B cell (primary cell): ENCODE measurements around the gene FCGBP. TPM values are rescaled to one million over a fixed set of nuclear protein-coding genes. Genes with fewer than 3 reads are reported as not detected.

Experiments used
- ATAC-seq: fragments of 200-7000 bp; cut with Tn5 transposase; one replicate; pipeline ENCODE4 v1.10.0; 2021; ENCODE audit warnings: low read depth, mild to moderate bottlenecking, moderate number of reproducible peaks, moderate library complexity
- CTCF ChIA-PET: fragments of 350-600 bp; sonication (Branson Sonifier 250); formaldehyde crosslinking; loops from one replicate; lab custom pipeline; 2021; ENCODE audit warnings: antibody characterized with exemption, inconsistent platforms; lab: Charles Lee
- POLR2A ChIA-PET: fragments of 350-600 bp; sonication (Branson Sonifier 250); formaldehyde crosslinking; loops from one replicate; lab custom pipeline; 2021; ENCODE audit warnings: antibody characterized with exemption; lab: Charles Lee
- DNase-seq: peaks from one replicate; pipeline ENCODE4 v3.0.0; 2013
- H2AFZ ChIP-seq: 2 replicates; pipeline ENCODE4 v1.6.1; 2012; ENCODE audit warnings: mild to moderate bottlenecking, low read depth, low read length; ENCODE audit not compliant: insufficient read depth, poor library complexity, severe bottlenecking
- H3K27ac ChIP-seq, 2 donors: 1 replicate in 1 of 2; 2 replicates in 1 of 2; pipeline ENCODE4 v1.5.1; 2012 to 2013; ENCODE audit warnings: low read length in 2 of 2, mild to moderate bottlenecking in 2 of 2, moderate library complexity in 1 of 2
- H3K27me3 ChIP-seq, 4 experiments: fragments of 200-600 bp in 1 of 4; sonication (generic) in 1 of 4; replicated peaks in 1 of 4; 1 replicate in 2 of 4; 2 replicates in 2 of 4; pipeline versions ENCODE4 v1.6.1 to v1.7.0; 2013 to 2016; ENCODE audit warnings: low read length in 3 of 4, mild to moderate bottlenecking in 2 of 4, mixed read lengths in 1 of 4, moderate library complexity in 1 of 4; ENCODE audit not compliant: insufficient read depth in 4 of 4, control insufficient read depth in 3 of 4; ENCODE audit errors: control extremely low read depth in 1 of 4
- H3K36me3 ChIP-seq, 2 experiments: replicated peaks in 1 of 2; 1 replicate in 1 of 2; 2 replicates in 1 of 2; pipeline versions ENCODE4 v1.6.1 to v1.7.1; 2013; ENCODE audit warnings: low read length in 1 of 2; ENCODE audit not compliant: insufficient read depth in 2 of 2, control insufficient read depth in 1 of 2; ENCODE audit errors: control extremely low read depth in 1 of 2, extremely low read depth in 1 of 2
- H3K4me1 ChIP-seq, 2 donors: fragments of 200-600 bp in 1 of 2; sonication (generic) in 1 of 2; 1 replicate in 1 of 2; 2 replicates in 1 of 2; pipeline versions ENCODE4 v1.5.1 to v1.6.1; 2013 to 2017; ENCODE audit warnings: low read length in 2 of 2; ENCODE audit not compliant: control insufficient read depth in 2 of 2, insufficient read depth in 2 of 2
- H3K4me2 ChIP-seq: replicated peaks from 2 replicates; pipeline ENCODE3; 2012; ENCODE audit warnings: mild to moderate bottlenecking, low read depth, low read length; ENCODE audit not compliant: poor library complexity, severe bottlenecking
- H3K4me3 ChIP-seq, 5 experiments: fragments of 200-600 bp in 1 of 5; sonication (generic) in 1 of 5; 1 replicate in 3 of 5; 2 replicates in 2 of 5; pipeline versions ENCODE4 v1.5.1 to v1.7.0; 2011 to 2016; ENCODE audit warnings: low read length in 4 of 5, mild to moderate bottlenecking in 4 of 5, low read depth in 2 of 5, control low read depth in 1 of 5, moderate library complexity in 1 of 5; ENCODE audit not compliant: insufficient read depth in 1 of 5; ENCODE audit errors: control extremely low read depth in 1 of 5, extremely low read depth in 1 of 5
- H3K79me2 ChIP-seq: fragments of 200-600 bp; sonication (generic); one replicate; pipeline ENCODE4 v1.6.0; 2016; ENCODE audit warnings: low read length; ENCODE audit not compliant: control insufficient read depth, insufficient read depth
- H3K9ac ChIP-seq: fragments of 200-600 bp; sonication (generic); 2 replicates; pipeline ENCODE4 v1.6.1; 2017; ENCODE audit warnings: mild to moderate bottlenecking, low read length, moderate library complexity
- H3K9me3 ChIP-seq, 3 donors: one replicate each; pipeline versions ENCODE4 v1.6.1 to v1.7.1; 2013; ENCODE audit warnings: low read length in 2 of 3; ENCODE audit not compliant: control insufficient read depth in 2 of 3, insufficient read depth in 1 of 3; ENCODE audit errors: control extremely low read depth in 1 of 3
- H4K20me1 ChIP-seq: 2 replicates; pipeline ENCODE4 v1.6.0; 2012; ENCODE audit warnings: mild to moderate bottlenecking, low read length; ENCODE audit not compliant: insufficient read depth, control insufficient read depth, poor library complexity, severe bottlenecking
- H3K27ac Mint-ChIP-seq: one replicate; pipeline ENCODE4 v1.8.0; 2021; ENCODE audit warnings: mixed read lengths
- H3K27me3 Mint-ChIP-seq: one replicate; pipeline ENCODE4 v1.8.0; 2021; ENCODE audit warnings: mixed read lengths
- H3K4me1 Mint-ChIP-seq: one replicate; pipeline ENCODE4 v1.8.0; 2021; ENCODE audit warnings: mixed read lengths
- H3K4me3 Mint-ChIP-seq: one replicate; pipeline ENCODE4 v1.8.0; 2021; ENCODE audit warnings: mixed read lengths
- H3K9me3 Mint-ChIP-seq: one replicate; pipeline ENCODE4 v1.8.0; 2022; ENCODE audit warnings: mixed read lengths; ENCODE audit not compliant: insufficient read depth
- EZH2 ChIP-seq: IDR thresholded peaks from 2 replicates; pipeline ENCODE4 v1.6.1; 2012; ENCODE audit warnings: borderline replicate concordance, low read depth, mild to moderate bottlenecking, moderate library complexity, low read length; ENCODE audit not compliant: insufficient read depth, poor library complexity, severe bottlenecking
- WGBS: methylation state at CpG from one replicate; pipeline ENCODE4 v1.1.5; 2013; ENCODE audit warnings: missing lambda C conversion rate; ENCODE audit not compliant: insufficient coverage; 5-methylcytosine and 5-hydroxymethylcytosine counted together
- intact Hi-C: fragments of 100-400 bp; cut with micrococcal nuclease; formaldehyde crosslinking; loops from one replicate; pipeline ENCODE4 v1.10.0; 2022
- polyA plus RNA-seq: library from polyadenylated mRNA; depleted of rRNA; stranded (reverse); fragments of >200 nt; gene quantifications from 2 replicates; pipeline ENCODE4 v1.2.3, GENCODE V29; 2012
- total RNA-seq, 2 donors: library from RNA; stranded (reverse); fragments of 120-200 nt in 1 of 2; gene quantifications; 1 replicate in 1 of 2; 2 replicates in 1 of 2; pipeline versions ENCODE4 v1.2.3 to v1.2.4, GENCODE V29; 2013 to 2022
- TF ChIP-seq, protein P1 (sequence below): fragments of 200-600 bp; IDR thresholded peaks from one replicate; pipeline ENCODE4 v1.8.0; 2022; ENCODE audit warnings: antibody characterized with exemption, mild to moderate bottlenecking

Gene FCGBP
- total and polyA plus RNA-seq, 2 donors (not counting 1 experiment from before 2014, with no cell fraction given): 5.7 to 22.9 TPM

- ChIA-PET CTCF (no interaction called here), POLR2A (no interaction called here)
- H3K27me3 Mint-ChIP-seq: no peaks in the 10 kb centered on the region
- no peaks in the 10 kb centered on the region for H4K20me1 ChIP-seq
- no peaks in the 10 kb centered on the region for H3K4me1 Mint-ChIP-seq
- no peak overlapping the region for H3K4me3 Mint-ChIP-seq
- 99% methylated on average over 34 of the region's 37 CpGs for WGBS
- ATAC-seq (no peak), DNase-seq (no peak)
- H3K9ac ChIP-seq: no peak overlapping the region
- H3K36me3 ChIP-seq: no peaks in the 10 kb centered on the region
- intact Hi-C loops: no loop called here
- no peak overlapping the region for H3K4me3 ChIP-seq
- no peak overlapping the region for H3K27ac Mint-ChIP-seq
- no peak overlapping the region for H3K27ac ChIP-seq
- H3K9me3 Mint-ChIP-seq: no peaks in the 10 kb centered on the region
- H3K4me1 ChIP-seq: no peaks in the 10 kb centered on the region
- H2AFZ ChIP-seq: no peak overlapping the region
- peaks cover 0 to 2% (median 0%) of the 10 kb centered on the region in 3 donors for H3K9me3 ChIP-seq
- no peak overlapping the region for H3K4me2 ChIP-seq
- no peaks in the 10 kb centered on the region for H3K27me3 ChIP-seq
- no peak for TF ChIP-seq EZH2
- TF ChIP-seq, protein P1, sequence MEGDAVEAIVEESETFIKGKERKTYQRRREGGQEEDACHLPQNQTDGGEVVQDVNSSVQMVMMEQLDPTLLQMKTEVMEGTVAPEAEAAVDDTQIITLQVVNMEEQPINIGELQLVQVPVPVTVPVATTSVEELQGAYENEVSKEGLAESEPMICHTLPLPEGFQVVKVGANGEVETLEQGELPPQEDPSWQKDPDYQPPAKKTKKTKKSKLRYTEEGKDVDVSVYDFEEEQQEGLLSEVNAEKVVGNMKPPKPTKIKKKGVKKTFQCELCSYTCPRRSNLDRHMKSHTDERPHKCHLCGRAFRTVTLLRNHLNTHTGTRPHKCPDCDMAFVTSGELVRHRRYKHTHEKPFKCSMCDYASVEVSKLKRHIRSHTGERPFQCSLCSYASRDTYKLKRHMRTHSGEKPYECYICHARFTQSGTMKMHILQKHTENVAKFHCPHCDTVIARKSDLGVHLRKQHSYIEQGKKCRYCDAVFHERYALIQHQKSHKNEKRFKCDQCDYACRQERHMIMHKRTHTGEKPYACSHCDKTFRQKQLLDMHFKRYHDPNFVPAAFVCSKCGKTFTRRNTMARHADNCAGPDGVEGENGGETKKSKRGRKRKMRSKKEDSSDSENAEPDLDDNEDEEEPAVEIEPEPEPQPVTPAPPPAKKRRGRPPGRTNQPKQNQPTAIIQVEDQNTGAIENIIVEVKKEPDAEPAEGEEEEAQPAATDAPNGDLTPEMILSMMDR: no peak
- peaks cover 7% of the 10 kb centered on the region for H3K79me2 ChIP-seq
Observed at GRCh38 chr19:39924389-39924788, 10.0 kb downstream of the FCGBP start.

- Histone ChIP-seq H3K27me3 (no peaks in the 10 kb centered on the region), H3K4me1 (no peaks in the 10 kb centered on the region), H3K27ac (no peak overlapping the region), H2AFZ (no peak overlapping the region), H3K79me2 (peaks cover 7% of the 10 kb centered on the region), H3K4me2 (no peak overlapping the region), H3K36me3 (no peaks in the 10 kb centered on the region), H4K20me1 (no peaks in the 10 kb centered on the region), H3K4me3 (no peak overlapping the region), H3K9ac (no peak overlapping the region), H3K9me3 (peaks cover 0 to 2% (median 0%) of the 10 kb centered on the region in 3 donors)
- no peaks in the 10 kb centered on the region for H3K4me1 Mint-ChIP-seq
- H3K27ac Mint-ChIP-seq: no peak overlapping the region
- POLR2A ChIA-PET: no interaction called here
- DNase-seq (no peak), ATAC-seq (no peak)
- H3K4me3 Mint-ChIP-seq: no peak overlapping the region
- H3K9me3 Mint-ChIP-seq: no peaks in the 10 kb centered on the region
- intact Hi-C loops: no loop called here
- CTCF ChIA-PET: interaction anchor here (0.7 kb wide), 1 partner anchor 140 kb away, joined by 3 read pairs; no protein-coding TSS in a partner anchor
- TF ChIP-seq EZH2: no peak
- TF ChIP-seq, protein P1: no peak
- no peaks in the 10 kb centered on the region for H3K27me3 Mint-ChIP-seq
- WGBS: 100% methylated on average over 1 of the region's 4 CpGs
Observed at GRCh38 chr19:39923862-39924261, 10.6 kb downstream of the FCGBP start.
